ENCODE results near the gene RANBP17.

DNA sequence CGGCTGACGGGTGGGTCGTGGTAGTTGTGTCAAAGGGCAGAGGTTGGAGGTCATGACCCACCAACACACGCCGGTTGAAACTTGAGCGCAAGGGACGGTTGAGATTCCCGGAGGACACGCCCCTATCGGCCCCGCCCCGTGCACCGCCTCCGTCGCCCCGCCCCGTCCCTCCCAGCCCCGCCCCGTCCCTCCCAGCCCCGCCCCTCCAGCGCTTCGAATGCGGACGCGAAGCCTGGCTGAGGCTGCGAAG, 226 bp upstream of the RANBP17 start:
- TF ChIP-seq, protein P1, sequence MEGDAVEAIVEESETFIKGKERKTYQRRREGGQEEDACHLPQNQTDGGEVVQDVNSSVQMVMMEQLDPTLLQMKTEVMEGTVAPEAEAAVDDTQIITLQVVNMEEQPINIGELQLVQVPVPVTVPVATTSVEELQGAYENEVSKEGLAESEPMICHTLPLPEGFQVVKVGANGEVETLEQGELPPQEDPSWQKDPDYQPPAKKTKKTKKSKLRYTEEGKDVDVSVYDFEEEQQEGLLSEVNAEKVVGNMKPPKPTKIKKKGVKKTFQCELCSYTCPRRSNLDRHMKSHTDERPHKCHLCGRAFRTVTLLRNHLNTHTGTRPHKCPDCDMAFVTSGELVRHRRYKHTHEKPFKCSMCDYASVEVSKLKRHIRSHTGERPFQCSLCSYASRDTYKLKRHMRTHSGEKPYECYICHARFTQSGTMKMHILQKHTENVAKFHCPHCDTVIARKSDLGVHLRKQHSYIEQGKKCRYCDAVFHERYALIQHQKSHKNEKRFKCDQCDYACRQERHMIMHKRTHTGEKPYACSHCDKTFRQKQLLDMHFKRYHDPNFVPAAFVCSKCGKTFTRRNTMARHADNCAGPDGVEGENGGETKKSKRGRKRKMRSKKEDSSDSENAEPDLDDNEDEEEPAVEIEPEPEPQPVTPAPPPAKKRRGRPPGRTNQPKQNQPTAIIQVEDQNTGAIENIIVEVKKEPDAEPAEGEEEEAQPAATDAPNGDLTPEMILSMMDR (IDR thresholded peaks at IDR 0.05; ENCODE audit: poor library complexity, severe bottlenecking): no peak
- no peak for TF ChIP-seq POLR2AphosphoS5 (IDR thresholded peaks at IDR 0.05)
- no peak for TF ChIP-seq RAD21 (conservative IDR thresholded peaks at IDR 0.05)
- TF ChIP-seq, protein P2, sequence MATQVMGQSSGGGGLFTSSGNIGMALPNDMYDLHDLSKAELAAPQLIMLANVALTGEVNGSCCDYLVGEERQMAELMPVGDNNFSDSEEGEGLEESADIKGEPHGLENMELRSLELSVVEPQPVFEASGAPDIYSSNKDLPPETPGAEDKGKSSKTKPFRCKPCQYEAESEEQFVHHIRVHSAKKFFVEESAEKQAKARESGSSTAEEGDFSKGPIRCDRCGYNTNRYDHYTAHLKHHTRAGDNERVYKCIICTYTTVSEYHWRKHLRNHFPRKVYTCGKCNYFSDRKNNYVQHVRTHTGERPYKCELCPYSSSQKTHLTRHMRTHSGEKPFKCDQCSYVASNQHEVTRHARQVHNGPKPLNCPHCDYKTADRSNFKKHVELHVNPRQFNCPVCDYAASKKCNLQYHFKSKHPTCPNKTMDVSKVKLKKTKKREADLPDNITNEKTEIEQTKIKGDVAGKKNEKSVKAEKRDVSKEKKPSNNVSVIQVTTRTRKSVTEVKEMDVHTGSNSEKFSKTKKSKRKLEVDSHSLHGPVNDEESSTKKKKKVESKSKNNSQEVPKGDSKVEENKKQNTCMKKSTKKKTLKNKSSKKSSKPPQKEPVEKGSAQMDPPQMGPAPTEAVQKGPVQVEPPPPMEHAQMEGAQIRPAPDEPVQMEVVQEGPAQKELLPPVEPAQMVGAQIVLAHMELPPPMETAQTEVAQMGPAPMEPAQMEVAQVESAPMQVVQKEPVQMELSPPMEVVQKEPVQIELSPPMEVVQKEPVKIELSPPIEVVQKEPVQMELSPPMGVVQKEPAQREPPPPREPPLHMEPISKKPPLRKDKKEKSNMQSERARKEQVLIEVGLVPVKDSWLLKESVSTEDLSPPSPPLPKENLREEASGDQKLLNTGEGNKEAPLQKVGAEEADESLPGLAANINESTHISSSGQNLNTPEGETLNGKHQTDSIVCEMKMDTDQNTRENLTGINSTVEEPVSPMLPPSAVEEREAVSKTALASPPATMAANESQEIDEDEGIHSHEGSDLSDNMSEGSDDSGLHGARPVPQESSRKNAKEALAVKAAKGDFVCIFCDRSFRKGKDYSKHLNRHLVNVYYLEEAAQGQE (IDR thresholded peaks at IDR 0.05; ENCODE audit: borderline replicate concordance): no peak
- no peak for TF ChIP-seq EZH2 (IDR thresholded peaks at IDR 0.05; ENCODE audit: borderline replicate concordance, insufficient read depth, low read length, poor library complexity, severe bottlenecking)
- no peak for TF ChIP-seq SMC3 (conservative IDR thresholded peaks at IDR 0.05; ENCODE audit: poor library complexity)
- no peak for TF ChIP-seq TAF1 (IDR thresholded peaks at IDR 0.05; ENCODE audit: low read depth)
- TF ChIP-seq EP300 (conservative IDR thresholded peaks at IDR 0.05; ENCODE audit: poor library complexity, severe bottlenecking): no peak
- no peak for TF ChIP-seq MXI1 (conservative IDR thresholded peaks at IDR 0.05; ENCODE audit: poor library complexity, severe bottlenecking)
